DND-41 (cell line): ENCODE results near the gene IMPDH1.

Source experiments
- CTCF ChIP-seq: IDR thresholded peaks from 2 replicates; pipeline ENCODE4 v1.5.1; 2012; ENCODE audit warnings: borderline replicate concordance, low read length, moderate library complexity, mild to moderate bottlenecking; ENCODE audit not compliant: poor library complexity, severe bottlenecking; ENCODE audit errors: extremely low read depth
- EZH2 ChIP-seq: IDR thresholded peaks from 3 replicates; pipeline ENCODE4 v1.6.1; 2012; ENCODE audit warnings: borderline replicate concordance, low read depth, mild to moderate bottlenecking, moderate library complexity, low read length, inconsistent platforms; ENCODE audit not compliant: severe bottlenecking

GRCh38 chr7:128450409-128450808, 40.6 kb upstream of the IMPDH1 start:
- no peak for TF ChIP-seq CTCF
- TF ChIP-seq EZH2: no peak
